Osteocyte (in vitro differentiated cells): ENCODE data around the gene EFCAB11. TPM values are rescaled to one million over a fixed set of nuclear protein-coding genes. Genes with fewer than 3 reads are reported as not detected.

Experiments used
- DNase-seq: peaks from one replicate; pipeline ENCODE4 v3.0.0; 2021; ENCODE audit warnings: mixed read lengths; ENCODE audit not compliant: unreplicated experiment; ENCODE audit errors: extremely low spot score
- H3K27ac Mint-ChIP-seq: one replicate; pipeline ENCODE4 v1.8.0; 2021; ENCODE audit warnings: mild to moderate bottlenecking, mixed read lengths; ENCODE audit not compliant: unreplicated experiment
- H3K27me3 Mint-ChIP-seq: one replicate; pipeline ENCODE4 v1.8.0; 2021; ENCODE audit warnings: mixed read lengths; ENCODE audit not compliant: unreplicated experiment
- H3K36me3 Mint-ChIP-seq: one replicate; pipeline ENCODE4 v1.8.0; 2021; ENCODE audit warnings: mixed read lengths; ENCODE audit not compliant: unreplicated experiment
- H3K4me1 Mint-ChIP-seq: one replicate; pipeline ENCODE4 v1.8.0; 2021; ENCODE audit warnings: mixed read lengths; ENCODE audit not compliant: unreplicated experiment
- H3K4me3 Mint-ChIP-seq: one replicate; pipeline ENCODE4 v1.8.0; 2021; ENCODE audit warnings: mild to moderate bottlenecking, moderate library complexity, mixed read lengths; ENCODE audit not compliant: unreplicated experiment
- H3K9me3 Mint-ChIP-seq: one replicate; pipeline ENCODE4 v1.8.0; 2021; ENCODE audit warnings: mixed read lengths; ENCODE audit not compliant: unreplicated experiment
- CTCF ChIP-seq: fragments of 200-600 bp; sonication (generic); IDR thresholded peaks from 2 replicates; pipeline ENCODE4 v1.5.0; 2021; ENCODE audit warnings: antibody characterized with exemption, mild to moderate bottlenecking, moderate library complexity
- total RNA-seq: library from RNA; stranded (reverse); gene quantifications from 2 replicates; pipeline ENCODE4 v1.2.1, GENCODE V29; 2021

Gene EFCAB11
- total RNA-seq, 1 donor from 2014 or later, result 8.7 TPM

- Mint-ChIP-seq H3K27me3 (no peaks in the 10 kb centered on the region), H3K4me3 (no peak overlapping the region), H3K9me3 (no peaks in the 10 kb centered on the region), H3K4me1 (peaks cover 9% of the 10 kb centered on the region), H3K36me3 (peaks cover 2% of the 10 kb centered on the region), H3K27ac (no peak overlapping the region)
- DNase-seq, result no peak
- no peak for TF ChIP-seq CTCF
These were observed 84.9 kb downstream of the EFCAB11 start for GRCh38 chr14:89869606-89870005.

DNA sequence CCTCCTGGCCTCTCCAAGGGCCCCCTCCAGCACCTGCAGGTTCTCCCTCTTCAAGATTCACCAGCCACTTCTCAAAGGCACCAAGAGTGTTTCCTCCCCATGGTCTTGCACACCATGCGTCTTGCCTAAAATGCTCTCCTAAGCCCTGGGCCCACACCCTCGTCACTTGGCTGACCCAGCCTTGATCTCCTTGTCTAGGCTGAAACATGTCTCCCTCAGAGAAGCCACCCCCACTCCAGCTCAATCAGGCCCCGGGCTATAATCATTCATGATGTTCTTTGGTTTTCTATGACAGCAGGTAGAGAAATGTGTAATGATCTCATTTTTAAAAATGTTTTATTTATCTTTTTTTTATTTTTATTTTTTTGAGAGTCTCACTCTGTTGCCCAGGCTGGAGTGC is 88.1 kb downstream of the EFCAB11 start:
- TF ChIP-seq CTCF, result no peak
- DNase-seq, result no peak
- Mint-ChIP-seq H3K4me1 (peaks cover 17% of the 10 kb centered on the region), H3K27me3 (no peaks in the 10 kb centered on the region), H3K27ac (no peak overlapping the region), H3K4me3 (no peak overlapping the region), H3K9me3 (no peaks in the 10 kb centered on the region), H3K36me3 (peaks cover 2% of the 10 kb centered on the region)

- peaks cover 15% of the 10 kb centered on the region for H3K4me1 Mint-ChIP-seq
- no peaks in the 10 kb centered on the region for H3K27me3 Mint-ChIP-seq
- TF ChIP-seq CTCF, result no peak
- no peak for DNase-seq
- H3K36me3 Mint-ChIP-seq, result peaks cover 2% of the 10 kb centered on the region
- H3K27ac Mint-ChIP-seq, result no peak overlapping the region
- no peak overlapping the region for H3K4me3 Mint-ChIP-seq
- H3K9me3 Mint-ChIP-seq, result no peaks in the 10 kb centered on the region
These were observed 89.4 kb downstream of the EFCAB11 start for GRCh38 chr14:89865153-89865552.

GRCh38 chr14:89862856-89863255 is 91.7 kb downstream of the EFCAB11 start:
- Mint-ChIP-seq H3K27me3 (no peaks in the 10 kb centered on the region), H3K4me1 (peaks cover 15% of the 10 kb centered on the region), H3K9me3 (no peaks in the 10 kb centered on the region), H3K4me3 (no peak overlapping the region), H3K27ac (peak overlapping the region; percentile 25), H3K36me3 (peaks cover 2% of the 10 kb centered on the region)
- DNase-seq, result no peak
- TF ChIP-seq CTCF, result no peak

GRCh38 chr14:89861630-89862029 is 92.9 kb downstream of the EFCAB11 start:
- H3K27ac Mint-ChIP-seq, result no peak overlapping the region
- no peaks in the 10 kb centered on the region for H3K27me3 Mint-ChIP-seq
- DNase-seq, result no peak
- peaks cover 19% of the 10 kb centered on the region for H3K4me1 Mint-ChIP-seq
- no peak for TF ChIP-seq CTCF
- H3K36me3 Mint-ChIP-seq, result no peaks in the 10 kb centered on the region
- no peaks in the 10 kb centered on the region for H3K9me3 Mint-ChIP-seq
- H3K4me3 Mint-ChIP-seq, result no peak overlapping the region
